SK-N-MC (cell line): ENCODE measurements around the gene FAM234B.
A peak's percentile ranks its signal among the peaks of the same experiment; 100 is the strongest.

Experiments used
- DNase-seq: peaks from one replicate; pipeline ENCODE4 v3.0.0-alpha.2; 2011; ENCODE audit warnings: low read depth, low spot score
- H3K27ac ChIP-seq: fragments of 200-600 bp; sonication (generic); 2 replicates; pipeline ENCODE4 v1.5.1; 2016; ENCODE audit warnings: mixed run types
- H3K36me3 ChIP-seq: fragments of 200-600 bp; sonication (generic); 2 replicates; pipeline ENCODE4 v1.6.1; 2017; ENCODE audit warnings: antibody characterized with exemption, low read length, mixed read lengths; ENCODE audit not compliant: insufficient read depth
- H3K4me3 ChIP-seq: fragments of 200-600 bp; sonication (generic); 2 replicates; pipeline ENCODE4 v1.5.1; 2016
- H3K9ac ChIP-seq: fragments of 200-600 bp; sonication (generic); 2 replicates; pipeline ENCODE4 v1.8.0; 2017; ENCODE audit warnings: mixed run types, mixed read lengths; ENCODE audit not compliant: insufficient read length
- H3K9me3 ChIP-seq: fragments of 200-600 bp; sonication (generic); 2 replicates; pipeline ENCODE4 v1.6.1; 2017; ENCODE audit warnings: low read depth, mild to moderate bottlenecking, antibody characterized with exemption, low read length, moderate library complexity, mixed read lengths
- EZH2 ChIP-seq: fragments of 200-600 bp; sonication (generic); IDR thresholded peaks from one replicate; pipeline ENCODE4 v1.6.1; 2017; ENCODE audit warnings: antibody characterized with exemption
- FOXP2 ChIP-seq: optimal IDR thresholded peaks from 2 replicates; pipeline ENCODE3; 2011; ENCODE audit warnings: mild to moderate bottlenecking, moderate library complexity; ENCODE audit not compliant: insufficient read depth; ENCODE audit errors: extremely low read length, control extremely low read depth
- POLR2AphosphoS5 ChIP-seq: IDR thresholded peaks from 2 replicates; pipeline ENCODE4 v1.6.1; 2012; ENCODE audit warnings: mild to moderate bottlenecking, low read depth, low read length, borderline replicate concordance

FAM234B gene

GRCh38 chr12:13099066-13099843, 55.1 kb downstream of the FAM234B start:
- Histone ChIP-seq H3K27ac (peak overlapping the region; percentile 98), H3K4me3 (peak overlapping the region; percentile 73), H3K9ac (peak overlapping the region; percentile 64), H3K9me3 (no peaks in the 10 kb centered on the region), H3K36me3 (no peaks in the 10 kb centered on the region)
- TF ChIP-seq FOXP2 (no peak), EZH2 (no peak), POLR2AphosphoS5 (no peak)
- DNase-seq, result no peak

- DNase-seq, result no peak
- Histone ChIP-seq H3K36me3 (no peaks in the 10 kb centered on the region), H3K4me3 (peak overlapping the region; percentile 76), H3K27ac (peak overlapping the region; percentile 98), H3K9me3 (no peaks in the 10 kb centered on the region), H3K9ac (peak overlapping the region; percentile 72)
- TF ChIP-seq FOXP2 (no peak), POLR2AphosphoS5 (no peak), EZH2 (no peak)
Measured at GRCh38 chr12:13099844-13100604, 55.8 kb downstream of the FAM234B start.

- DNase-seq, result no peak
- peak overlapping the region; percentile 98 for H3K27ac ChIP-seq
Measured at GRCh38 chr12:13100605-13100881, 56.4 kb downstream of the FAM234B start.

GRCh38 chr12:13100882-13101769, 56.9 kb downstream of the FAM234B start:
- peak overlapping the region; percentile 72 for H3K9ac ChIP-seq
- H3K36me3 ChIP-seq, result no peaks in the 10 kb centered on the region
- H3K27ac ChIP-seq, result peak overlapping the region; percentile 98
- no peaks in the 10 kb centered on the region for H3K9me3 ChIP-seq
- H3K4me3 ChIP-seq, result peak overlapping the region; percentile 76
- peak; percentile 58 for DNase-seq
- TF ChIP-seq FOXP2 (no peak), POLR2AphosphoS5 (peak; percentile 22; the same call in 1 of the 2 replicates)

More at GRCh38 chr12:13100605-13100881, 56.4 kb downstream of the FAM234B start:
- TF ChIP-seq EZH2 (no peak), POLR2AphosphoS5 (peak; percentile 5; the same call in 1 of the 2 replicates), FOXP2 (no peak)
- Histone ChIP-seq H3K4me3 (peak overlapping the region; percentile 76), H3K9ac (peak overlapping the region; percentile 72), H3K36me3 (no peaks in the 10 kb centered on the region), H3K9me3 (no peaks in the 10 kb centered on the region)

GRCh38 chr12:13101821-13102375, 57.7 kb downstream of the FAM234B start:
- TF ChIP-seq EZH2 (no peak), FOXP2 (no peak), POLR2AphosphoS5 (no peak)
- H3K27ac ChIP-seq, result peak overlapping the region; percentile 86

GRCh38 chr12:13102461-13103195, 58.4 kb downstream of the FAM234B start:
- no peaks in the 10 kb centered on the region for H3K9me3 ChIP-seq
- H3K9ac ChIP-seq, result no peak overlapping the region
- no peak overlapping the region for H3K4me3 ChIP-seq
- no peaks in the 10 kb centered on the region for H3K36me3 ChIP-seq
- DNase-seq, result no peak
- H3K27ac ChIP-seq, result peak overlapping the region; percentile 86
- TF ChIP-seq FOXP2 (no peak), POLR2AphosphoS5 (no peak), EZH2 (no peak)

More at GRCh38 chr12:13101821-13102375, 57.7 kb downstream of the FAM234B start:
- Histone ChIP-seq H3K4me3 (peak overlapping the region; percentile 76), H3K9ac (peak overlapping the region; percentile 64), H3K36me3 (no peaks in the 10 kb centered on the region), H3K9me3 (no peaks in the 10 kb centered on the region)
- DNase-seq, result no peak

GRCh38 chr12:13103391-13104033, 59.3 kb downstream of the FAM234B start, which contains the start of gene GSG1:
Gene GSG1, minus strand, starts transcription at chr12:13103667. Its CDS starts 155 bp downstream, at chr12:13103512.
- no peak for TF ChIP-seq EZH2
- TF ChIP-seq FOXP2, result no peak
- no peak for TF ChIP-seq POLR2AphosphoS5
- H3K27ac ChIP-seq, result peak within 1 kb of the TSS; percentile 86
- peaks cover 3% of the 10 kb centered on the region; the same call in 1 of the 2 replicates for H3K9me3 ChIP-seq
- DNase-seq, result no peak
- H3K4me3 ChIP-seq, result no peak within 1 kb of the TSS
- no peak within 1 kb of the TSS for H3K9ac ChIP-seq
- no peaks in the 10 kb centered on the region for H3K36me3 ChIP-seq
